Glutamatergic neuron (in vitro differentiated cells): ENCODE measurements around the gene UTP11. TPM values are rescaled to one million over a fixed set of nuclear protein-coding genes. Genes with fewer than 3 reads are reported as not detected.
A peak's percentile ranks its signal among the peaks of the same experiment; 100 is the strongest.

ENCODE experiments used
- DNase-seq: peaks from one replicate; pipeline ENCODE4 v3.0.0; 2022
- H3K27ac Mint-ChIP-seq: one replicate; pipeline ENCODE4 v1.8.0; 2020; ENCODE audit warnings: mild to moderate bottlenecking, mixed read lengths, inconsistent platforms; ENCODE audit not compliant: unreplicated experiment
- H3K27me3 Mint-ChIP-seq: one replicate; pipeline ENCODE4 v1.8.0; 2020; ENCODE audit warnings: mild to moderate bottlenecking, moderate library complexity, mixed read lengths, inconsistent platforms; ENCODE audit not compliant: unreplicated experiment
- H3K36me3 Mint-ChIP-seq: one replicate; pipeline ENCODE4 v1.8.0; 2020; ENCODE audit warnings: mild to moderate bottlenecking, mixed read lengths, inconsistent platforms; ENCODE audit not compliant: unreplicated experiment
- H3K4me1 Mint-ChIP-seq: one replicate; pipeline ENCODE4 v1.8.0; 2020; ENCODE audit warnings: mild to moderate bottlenecking, low read depth, mixed read lengths, inconsistent platforms; ENCODE audit not compliant: unreplicated experiment
- H3K4me3 Mint-ChIP-seq: one replicate; pipeline ENCODE4 v1.8.0; 2020; ENCODE audit warnings: mild to moderate bottlenecking, mixed read lengths, inconsistent platforms; ENCODE audit not compliant: unreplicated experiment
- H3K9me3 Mint-ChIP-seq: one replicate; pipeline ENCODE4 v1.8.0; 2020; ENCODE audit warnings: mild to moderate bottlenecking, moderate library complexity, mixed read lengths, inconsistent platforms; ENCODE audit not compliant: unreplicated experiment
- CTCF ChIP-seq: fragments of 200-600 bp; sonication (generic); IDR thresholded peaks from one replicate; pipeline ENCODE4 v1.5.0; 2021; ENCODE audit not compliant: partially characterized antibody, unreplicated experiment
- total RNA-seq: library from RNA; stranded (reverse); fragmentation: NEBNext Ultra II Directional; extraction: Animal tissue kit (Norgen Biotek cat#: 25700); gene quantifications from one replicate; pipeline ENCODE4 v1.2.1, GENCODE V29; 2021; ENCODE audit not compliant: unreplicated experiment

The UTP11 gene
- total RNA-seq, 1 donor from 2014 or later, result 34.6 TPM

GRCh38 chr1:37995751-37996345 is 16.7 kb upstream of the UTP11 start:
- H3K27me3 Mint-ChIP-seq, result peaks cover 11% of the 10 kb centered on the region
- peak overlapping the region; percentile 69 for H3K4me3 Mint-ChIP-seq
- no peak overlapping the region for H3K27ac Mint-ChIP-seq
- peaks cover 16% of the 10 kb centered on the region for H3K4me1 Mint-ChIP-seq
- peak; percentile 38 for DNase-seq
- H3K9me3 Mint-ChIP-seq, result peaks cover 4% of the 10 kb centered on the region
- no peak for TF ChIP-seq CTCF
- peaks cover 5% of the 10 kb centered on the region for H3K36me3 Mint-ChIP-seq

DNA sequence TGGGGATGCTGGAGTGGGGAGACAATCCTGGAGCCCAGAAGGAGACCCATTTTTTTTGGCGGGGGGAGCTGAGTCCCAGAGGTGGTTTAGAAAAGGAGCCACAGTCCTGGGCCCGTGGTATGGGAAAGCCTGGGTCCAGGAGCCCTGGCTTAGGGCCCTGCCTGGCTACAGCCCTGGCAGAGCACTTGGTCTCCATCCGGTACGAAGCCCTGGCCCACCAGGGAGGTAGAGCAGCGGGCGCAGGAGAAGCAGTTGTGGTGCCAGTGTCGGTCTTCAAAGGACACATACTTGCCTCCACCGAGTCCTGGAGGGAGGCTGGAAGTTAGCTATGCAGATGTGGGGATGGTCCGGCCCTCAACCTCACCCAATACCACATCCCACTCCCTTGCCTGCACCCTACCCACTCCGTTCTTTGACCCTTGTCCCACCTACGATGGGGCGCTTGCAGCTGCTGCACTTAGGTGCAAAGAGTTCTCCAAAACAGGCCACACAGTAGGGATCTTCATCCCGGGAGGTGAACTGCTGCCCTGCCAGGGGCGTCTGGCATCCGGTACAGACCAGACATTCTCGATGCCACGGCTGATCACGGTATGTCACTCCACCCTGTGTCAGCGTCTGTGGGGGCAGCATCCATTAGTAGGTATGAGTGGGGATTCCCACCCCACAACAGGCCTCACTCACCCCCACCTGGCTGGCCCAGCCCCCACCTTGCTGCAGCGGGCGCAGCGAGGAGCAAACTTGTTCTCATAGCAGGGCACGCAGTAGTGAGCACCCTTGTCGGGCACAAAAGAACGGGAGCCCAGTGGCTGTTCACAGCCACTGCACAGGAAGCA is 15.1 kb upstream of the UTP11 start:
- Mint-ChIP-seq H3K27ac (no peak overlapping the region), H3K4me1 (peaks cover 16% of the 10 kb centered on the region), H3K36me3 (peaks cover 5% of the 10 kb centered on the region), H3K9me3 (peaks cover 4% of the 10 kb centered on the region), H3K27me3 (peaks cover 11% of the 10 kb centered on the region), H3K4me3 (no peak overlapping the region)
- no peak for DNase-seq
- no peak for TF ChIP-seq CTCF

DNA sequence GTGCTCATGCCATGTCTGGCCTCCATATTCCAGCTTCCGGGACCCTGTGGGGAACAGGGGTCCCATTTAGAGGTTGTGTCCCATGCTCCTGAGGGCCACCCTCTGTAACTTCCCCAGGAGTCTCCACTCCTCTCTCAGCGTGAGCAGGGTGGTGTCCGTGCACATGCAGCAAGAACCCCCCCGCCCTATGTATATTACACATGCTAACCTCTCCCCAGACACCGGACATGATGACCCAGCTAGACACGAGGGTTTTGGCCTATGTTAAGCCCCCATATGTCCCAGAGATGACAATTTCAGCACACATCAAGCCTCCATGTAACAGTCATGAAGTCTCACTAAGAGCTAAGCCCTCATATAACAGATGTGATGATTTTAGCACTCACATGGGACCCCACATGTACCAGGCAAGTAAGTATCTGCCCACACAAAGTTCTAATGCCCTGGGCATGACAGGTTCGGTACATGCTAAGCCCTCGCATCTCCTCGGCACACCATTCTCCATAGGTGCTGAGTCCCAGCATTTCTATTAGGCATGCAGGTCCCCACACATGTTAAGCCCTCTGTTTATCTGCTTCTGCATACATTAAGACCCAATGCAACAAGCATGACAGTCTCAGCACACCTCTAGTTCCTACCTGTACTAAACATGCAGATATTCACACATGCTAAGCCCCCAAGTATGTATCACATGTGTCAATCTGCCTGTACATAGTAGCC is 14.3 kb upstream of the UTP11 start:
- DNase-seq, result no peak
- peaks cover 4% of the 10 kb centered on the region for H3K9me3 Mint-ChIP-seq
- H3K4me1 Mint-ChIP-seq, result peaks cover 16% of the 10 kb centered on the region
- H3K36me3 Mint-ChIP-seq, result peaks cover 5% of the 10 kb centered on the region
- H3K27ac Mint-ChIP-seq, result peak overlapping the region; percentile 15
- no peak for TF ChIP-seq CTCF
- peaks cover 11% of the 10 kb centered on the region for H3K27me3 Mint-ChIP-seq
- no peak overlapping the region for H3K4me3 Mint-ChIP-seq

- peaks cover 5% of the 10 kb centered on the region for H3K36me3 Mint-ChIP-seq
- H3K9me3 Mint-ChIP-seq, result peaks cover 4% of the 10 kb centered on the region
- TF ChIP-seq CTCF, result no peak
- H3K4me3 Mint-ChIP-seq, result peak overlapping the region; percentile 77
- H3K27me3 Mint-ChIP-seq, result peaks cover 11% of the 10 kb centered on the region
- no peak for DNase-seq
- peaks cover 19% of the 10 kb centered on the region for H3K4me1 Mint-ChIP-seq
- peak overlapping the region; percentile 89 for H3K27ac Mint-ChIP-seq
These were observed 13.6 kb upstream of the UTP11 start for GRCh38 chr1:37998913-37999429.
